Stimulated activated CD8-positive, alpha-beta memory T cell treated with anti-CD3 and anti-CD28 coated beads, Interleukin-4, amount 100 ng/mL, for 48 hours (primary cell): ENCODE data around the gene MT1X.

ENCODE experiments used
- DNase-seq: peaks from one replicate; pipeline ENCODE4 v3.0.0-alpha.2; 2020

The MT1X gene

GRCh38 chr16:56681939-56682702 is at the start of gene MT1X:
MT1X (plus strand) TSS chr16:56682470; CDS start chr16:56682541, 71 bp downstream.
- peak; percentile 94 for DNase-seq

- DNase-seq: no peak
Observed at GRCh38 chr16:56632848-56633365, 49.4 kb upstream of the MT1X start.

GRCh38 chr16:56633535-56633934 is 48.7 kb upstream of the MT1X start:
- DNase-seq: no peak

GRCh38 chr16:56634715-56635440 is 47.4 kb upstream of the MT1X start:
- DNase-seq: no peak

GRCh38 chr16:56635441-56635967 is 46.8 kb upstream of the MT1X start:
- no peak for DNase-seq

GRCh38 chr16:56636616-56637413 is 45.5 kb upstream of the MT1X start:
- DNase-seq: no peak

- DNase-seq: no peak
Observed at GRCh38 chr16:56637814-56638750, 44.2 kb upstream of the MT1X start, which contains the start of gene MT1A. MT1A (plus strand) TSS chr16:56638666; CDS start chr16:56638739, 73 bp downstream.

- no peak for DNase-seq
Observed at GRCh38 chr16:56639045-56639444, 43.2 kb upstream of the MT1X start.

GRCh38 chr16:56640076-56640475 is 42.2 kb upstream of the MT1X start:
- DNase-seq: no peak

GRCh38 chr16:56641166-56641565 is 41.1 kb upstream of the MT1X start:
- no peak for DNase-seq

GRCh38 chr16:56643080-56643778 is 39.0 kb upstream of the MT1X start:
- DNase-seq: peak; percentile 86

- no peak for DNase-seq
Observed at GRCh38 chr16:56643833-56644232, 38.4 kb upstream of the MT1X start.

- DNase-seq: no peak
Observed at GRCh38 chr16:56645311-56645710, 37.0 kb upstream of the MT1X start.

- no peak for DNase-seq
Observed at GRCh38 chr16:56645838-56646237, 36.4 kb upstream of the MT1X start.

GRCh38 chr16:56647641-56648431 is 34.4 kb upstream of the MT1X start:
- DNase-seq: no peak

GRCh38 chr16:56649271-56649670 is 33.0 kb upstream of the MT1X start:
- no peak for DNase-seq

GRCh38 chr16:56649820-56650219 is 32.5 kb upstream of the MT1X start:
- DNase-seq: no peak

- DNase-seq: no peak
Observed at GRCh38 chr16:56651586-56651985, 30.7 kb upstream of the MT1X start, which contains the start of gene MT1B. MT1B (plus strand) TSS chr16:56651886; CDS start chr16:56651954, 68 bp downstream.

GRCh38 chr16:56652600-56652999 is 29.7 kb upstream of the MT1X start:
- no peak for DNase-seq

GRCh38 chr16:56653218-56653617 is 29.1 kb upstream of the MT1X start:
- DNase-seq: no peak
